ENCODE measurements around the gene IFT20.
"Not testable (repeated sequence)": the region's sequence is repeated elsewhere in the genome, so short reads cannot be mapped to it uniquely, and the experiment has no call there.

IFT20 gene

DNA sequence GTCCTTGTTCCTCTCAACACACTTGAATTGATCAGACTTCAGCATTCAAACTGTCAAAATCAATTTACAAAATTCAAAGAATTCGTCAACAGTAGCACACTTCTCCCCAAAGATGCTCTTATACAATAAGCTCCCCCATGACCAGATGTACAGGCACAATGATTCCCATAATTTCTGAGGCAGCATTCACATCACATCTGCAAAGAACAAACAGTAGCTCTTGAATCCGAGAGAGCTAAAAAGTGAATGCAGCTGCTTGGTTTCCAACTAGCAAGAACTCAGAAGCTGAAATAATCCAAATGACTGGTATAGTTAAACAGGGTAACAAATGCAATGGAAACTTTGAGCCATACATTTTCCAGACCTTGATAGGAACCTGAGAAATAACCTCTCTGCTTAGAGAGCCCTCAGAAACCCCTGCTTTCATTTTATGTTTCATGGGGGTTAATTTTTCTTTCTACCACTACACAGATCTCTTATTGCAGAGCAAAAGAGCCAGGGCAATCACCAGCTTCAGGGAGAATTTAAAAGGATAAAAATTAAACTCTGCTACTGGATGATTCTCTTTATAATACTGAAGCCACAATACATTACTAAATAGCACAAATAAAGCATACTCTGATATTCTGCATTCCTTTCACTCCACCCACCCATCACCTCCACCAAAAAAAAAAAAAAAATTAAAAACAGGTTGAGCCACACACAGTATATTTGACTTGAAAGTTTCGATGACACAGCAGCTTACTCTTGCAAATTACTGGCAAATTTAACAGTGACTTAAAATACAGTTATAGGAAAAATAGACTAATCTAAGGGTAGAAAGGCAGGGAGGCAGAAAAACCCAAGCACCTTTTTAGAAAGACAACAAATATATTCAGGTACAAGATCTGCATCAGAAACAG lies 39.3 kb downstream of the IFT20 start:
- FAIRE-seq (no peak), DNase-seq (ENCODE audit: insufficient read length, low spot score) (no peak)
- TF ChIP-seq, protein P1, sequence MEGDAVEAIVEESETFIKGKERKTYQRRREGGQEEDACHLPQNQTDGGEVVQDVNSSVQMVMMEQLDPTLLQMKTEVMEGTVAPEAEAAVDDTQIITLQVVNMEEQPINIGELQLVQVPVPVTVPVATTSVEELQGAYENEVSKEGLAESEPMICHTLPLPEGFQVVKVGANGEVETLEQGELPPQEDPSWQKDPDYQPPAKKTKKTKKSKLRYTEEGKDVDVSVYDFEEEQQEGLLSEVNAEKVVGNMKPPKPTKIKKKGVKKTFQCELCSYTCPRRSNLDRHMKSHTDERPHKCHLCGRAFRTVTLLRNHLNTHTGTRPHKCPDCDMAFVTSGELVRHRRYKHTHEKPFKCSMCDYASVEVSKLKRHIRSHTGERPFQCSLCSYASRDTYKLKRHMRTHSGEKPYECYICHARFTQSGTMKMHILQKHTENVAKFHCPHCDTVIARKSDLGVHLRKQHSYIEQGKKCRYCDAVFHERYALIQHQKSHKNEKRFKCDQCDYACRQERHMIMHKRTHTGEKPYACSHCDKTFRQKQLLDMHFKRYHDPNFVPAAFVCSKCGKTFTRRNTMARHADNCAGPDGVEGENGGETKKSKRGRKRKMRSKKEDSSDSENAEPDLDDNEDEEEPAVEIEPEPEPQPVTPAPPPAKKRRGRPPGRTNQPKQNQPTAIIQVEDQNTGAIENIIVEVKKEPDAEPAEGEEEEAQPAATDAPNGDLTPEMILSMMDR (IDR thresholded peaks at IDR 0.05; ENCODE audit: insufficient read depth, missing control alignments) = no peak

DNA sequence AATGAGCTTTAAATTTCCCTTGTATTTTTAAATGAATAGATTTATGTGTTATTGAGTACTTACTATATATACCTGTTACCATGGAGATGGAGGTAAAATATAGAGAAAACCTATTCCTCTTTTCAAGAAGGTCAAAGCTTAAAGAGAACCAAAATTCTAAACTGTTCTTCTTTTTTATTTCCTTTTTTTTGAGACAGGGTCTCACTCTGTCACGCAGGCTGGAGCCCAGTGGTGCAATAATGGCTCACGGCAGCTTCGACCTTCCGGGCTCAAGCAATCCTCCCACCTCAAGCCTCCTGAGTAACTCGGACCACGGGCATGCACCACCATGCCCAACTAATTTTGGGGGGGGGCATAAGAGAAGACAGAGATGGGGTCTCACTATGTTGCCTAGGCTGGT lies 41.3 kb downstream of the IFT20 start:
- TF ChIP-seq, protein P1 (IDR thresholded peaks at IDR 0.05; ENCODE audit: insufficient read depth, missing control alignments) = no peak
- DNase-seq (ENCODE audit: insufficient read length, low spot score) = no peak
- no peak for FAIRE-seq

DNA sequence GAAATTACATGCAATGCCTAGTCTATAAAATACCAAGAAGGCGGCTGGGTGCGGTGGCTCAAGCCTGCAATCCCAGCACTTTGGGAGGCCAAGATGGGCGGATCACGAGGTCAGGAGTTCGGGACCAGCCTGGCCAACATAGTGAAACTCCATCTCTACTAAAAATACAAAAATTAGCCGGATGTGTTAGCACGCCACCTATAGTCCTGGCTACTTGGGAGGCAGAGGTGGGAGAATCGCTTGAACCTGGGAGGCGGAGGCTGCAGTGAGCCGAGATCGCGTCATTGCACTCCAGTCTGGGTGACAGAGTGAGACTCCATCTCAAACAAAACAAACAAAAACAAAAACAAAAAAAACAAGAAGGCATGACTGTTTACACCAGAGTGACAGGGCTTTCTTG lies 42.4 kb downstream of the IFT20 start:
- DNase-seq (ENCODE audit: insufficient read length, low spot score); FAIRE-seq: not testable (repeated sequence)

DNA sequence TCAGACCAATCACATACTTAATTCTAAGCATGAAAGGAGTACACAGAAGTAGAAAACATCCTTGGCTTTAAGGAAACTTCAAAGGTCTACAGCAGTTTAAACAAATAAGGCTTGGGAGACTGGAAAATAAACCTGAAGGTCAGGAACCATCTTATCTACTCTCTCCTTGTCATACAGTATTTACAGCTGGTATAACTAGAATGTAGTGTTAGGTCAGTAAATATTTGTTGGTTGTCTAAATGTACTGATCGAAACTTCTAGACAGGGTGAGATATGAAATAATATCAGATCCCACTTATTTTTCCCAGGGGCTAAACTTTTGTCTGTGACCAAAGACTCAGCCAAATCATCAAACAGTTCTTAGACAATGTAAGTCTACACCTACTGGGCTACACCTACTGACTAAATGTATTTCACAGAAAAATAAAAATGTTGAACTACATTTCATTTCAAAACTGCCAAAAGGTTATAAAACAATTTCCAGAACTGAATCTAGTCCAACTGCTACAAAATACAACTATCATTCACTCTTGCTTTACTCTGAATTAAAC lies 43.4 kb downstream of the IFT20 start:
- TF ChIP-seq, protein P1 (IDR thresholded peaks at IDR 0.05; ENCODE audit: insufficient read depth, missing control alignments) = no peak
- FAIRE-seq (peak; percentile 68), DNase-seq (ENCODE audit: insufficient read length, low spot score) (no peak)

DNA sequence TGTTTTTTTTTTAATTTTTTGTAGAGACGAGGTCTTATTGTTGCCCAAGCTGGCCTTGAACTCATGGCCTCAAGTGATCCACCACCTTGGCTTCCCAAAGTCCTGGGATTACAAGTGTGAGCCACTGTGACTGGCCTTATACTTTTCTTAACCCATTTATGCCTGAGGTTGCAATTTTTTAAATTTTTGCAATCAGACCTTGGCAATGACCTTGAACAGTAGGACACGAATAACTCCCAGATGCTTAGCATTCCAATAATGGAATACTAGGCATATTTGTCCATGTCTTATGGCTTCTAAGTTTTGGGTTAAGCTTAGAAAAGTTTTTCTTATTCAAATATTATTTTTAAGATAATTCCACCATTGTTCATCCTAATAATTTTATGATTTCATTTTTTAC lies 44.6 kb downstream of the IFT20 start:
- FAIRE-seq = no peak
- TF ChIP-seq, protein P1 (IDR thresholded peaks at IDR 0.05; ENCODE audit: insufficient read depth, missing control alignments) = no peak
- DNase-seq (ENCODE audit: insufficient read length, low spot score) = no peak

DNA sequence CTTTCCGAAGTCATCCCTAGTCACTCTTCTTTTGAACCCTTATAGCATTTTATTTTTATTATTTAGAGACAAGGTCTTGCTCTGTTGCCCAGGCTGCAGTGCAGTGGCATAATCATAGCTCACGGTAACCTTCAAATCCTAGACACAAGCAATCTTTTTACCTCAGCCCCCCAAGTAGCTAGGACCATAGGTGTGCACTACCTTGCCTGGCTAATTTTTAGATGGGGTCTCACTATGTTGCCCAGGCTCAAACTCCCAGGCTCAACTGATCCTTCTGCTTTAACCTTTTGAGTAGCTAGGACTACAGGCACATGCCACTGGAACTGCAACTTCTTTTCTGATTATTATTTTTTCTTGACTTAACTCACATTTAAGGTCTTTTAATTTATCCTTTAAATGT lies 49.3 kb downstream of the IFT20 start:
- DNase-seq (ENCODE audit: insufficient read length, low spot score) = no peak
- TF ChIP-seq, protein P1 (IDR thresholded peaks at IDR 0.05; ENCODE audit: insufficient read depth, missing control alignments) = no peak
- FAIRE-seq = no peak

DNA sequence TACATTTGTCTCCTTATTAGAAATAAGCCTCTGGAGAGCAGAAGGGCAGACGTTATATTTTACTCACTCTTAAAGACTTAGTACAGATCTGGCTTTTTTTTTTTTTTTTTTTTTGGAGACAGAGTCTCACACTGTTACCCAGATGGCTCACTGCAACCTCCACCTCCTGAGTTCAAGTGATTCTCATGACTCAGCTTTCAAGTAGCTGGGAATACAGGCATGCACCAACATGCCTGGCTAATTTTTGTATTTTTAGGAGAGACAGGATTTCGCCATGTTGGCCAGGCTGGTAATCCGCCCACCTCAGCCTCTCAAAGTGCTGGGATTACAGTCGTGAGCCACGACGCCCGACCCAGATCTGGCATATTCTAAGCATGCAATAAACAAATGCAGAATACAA lies 52.7 kb downstream of the IFT20 start:
- TF ChIP-seq, protein P1 (IDR thresholded peaks at IDR 0.05; ENCODE audit: insufficient read depth, missing control alignments) = no peak
- no peak for DNase-seq (ENCODE audit: insufficient read length, low spot score)
- FAIRE-seq = no peak

Measured in D721Med (cell line).